Right atrium auricular region (tissue), 2 donors: Measurements from ENCODE around the gene OR2D2. TPM values are rescaled to one million over a fixed set of nuclear protein-coding genes. Genes with fewer than 3 reads are reported as not detected.

Experiments
- DNase-seq: peaks from one replicate; pipeline ENCODE4 v3.0.0-alpha.2; 2019; ENCODE audit warnings: low spot score
- H3K27ac ChIP-seq, 2 donors: fragments of 200-600 bp; sonication (generic); 1 replicate in 1 of 2; 2 replicates in 1 of 2; pipeline ENCODE4 v1.5.1; 2016 to 2019
- H3K27me3 ChIP-seq, 2 donors: fragments of 200-600 bp; sonication (generic); one replicate each; pipeline versions ENCODE4 v1.5.1 to v1.6.0; 2017 to 2019
- H3K36me3 ChIP-seq: fragments of 200-600 bp; sonication (generic); one replicate; pipeline ENCODE4 v1.5.1; 2016
- H3K4me1 ChIP-seq, 2 donors: fragments of 200-600 bp; sonication (generic); one replicate each; pipeline versions ENCODE4 v1.5.1 to v1.6.0; 2017 to 2019
- H3K4me3 ChIP-seq, 2 donors: fragments of 200-600 bp; sonication (generic); 1 replicate in 1 of 2; 2 replicates in 1 of 2; pipeline ENCODE4 v1.5.1; 2017 to 2019; ENCODE audit warnings: mild to moderate bottlenecking in 1 of 2, moderate library complexity in 1 of 2
- H3K9me3 ChIP-seq, 2 donors: fragments of 200-600 bp; sonication (generic); one replicate each; pipeline ENCODE4 v1.5.1; 2019
- CTCF ChIP-seq, 2 donors: fragments of 200-600 bp; sonication (generic); IDR thresholded peaks; one replicate each; pipeline ENCODE4 v1.5.1; 2019; ENCODE audit warnings: antibody characterized with exemption in 2 of 2
- total RNA-seq, 2 donors: library from RNA; depleted of rRNA; stranded (reverse); fragments of >200 nt; gene quantifications; one replicate each; pipeline ENCODE4 v1.1.0, GENCODE V29; 2016

OR2D2 gene
- total RNA-seq, 2 donors from 2014 or later, result not detected

GRCh38 chr11:6876914-6877313, 15.4 kb downstream of the OR2D2 start:
- no peaks in the 10 kb centered on the region for H3K4me1 ChIP-seq
- no peaks in the 10 kb centered on the region for H3K36me3 ChIP-seq

GRCh38 chr11:6876325-6876724, 16.0 kb downstream of the OR2D2 start, which contains the start of gene OR10A4:
Gene OR10A4, plus strand, starts transcription at chr11:6876625. Its CDS starts 23 bp downstream, at chr11:6876648.
- H3K4me3 ChIP-seq, result no peak within 1 kb of the TSS
- TF ChIP-seq CTCF (IDR thresholded peaks at IDR 0.05), result no peak
- H3K27me3 ChIP-seq, result no peaks in the 10 kb centered on the region
- no peak for DNase-seq
- H3K27ac ChIP-seq, result no peak within 1 kb of the TSS
- H3K9me3 ChIP-seq, result no peaks in the 10 kb centered on the region
- no peaks in the 10 kb centered on the region for H3K36me3 ChIP-seq
- H3K4me1 ChIP-seq, result no peaks in the 10 kb centered on the region

More at GRCh38 chr11:6876914-6877313, 15.4 kb downstream of the OR2D2 start:
- H3K27ac ChIP-seq, result no peak overlapping the region
- no peaks in the 10 kb centered on the region for H3K27me3 ChIP-seq
- H3K4me3 ChIP-seq, result no peak overlapping the region
- no peak for TF ChIP-seq CTCF (IDR thresholded peaks at IDR 0.05)
- H3K9me3 ChIP-seq, result no peaks in the 10 kb centered on the region
- no peak for DNase-seq

- no peak for DNase-seq
- Histone ChIP-seq H3K9me3 (no peaks in the 10 kb centered on the region), H3K4me1 (no peaks in the 10 kb centered on the region), H3K4me3 (no peak overlapping the region), H3K27ac (no peak overlapping the region), H3K27me3 (no peaks in the 10 kb centered on the region), H3K36me3 (no peaks in the 10 kb centered on the region)
- no peak for TF ChIP-seq CTCF (IDR thresholded peaks at IDR 0.05)
Observed at GRCh38 chr11:6875761-6876160, 16.5 kb downstream of the OR2D2 start.

GRCh38 chr11:6871278-6871677, 21.0 kb downstream of the OR2D2 start:
- Histone ChIP-seq H3K4me3 (no peak overlapping the region), H3K27me3 (no peaks in the 10 kb centered on the region), H3K9me3 (no peaks in the 10 kb centered on the region), H3K27ac (no peak overlapping the region), H3K4me1 (no peaks in the 10 kb centered on the region), H3K36me3 (no peaks in the 10 kb centered on the region)
- no peak for DNase-seq
- no peak for TF ChIP-seq CTCF (IDR thresholded peaks at IDR 0.05)

GRCh38 chr11:6864438-6864837, 27.9 kb downstream of the OR2D2 start:
- Histone ChIP-seq H3K4me1 (no peaks in the 10 kb centered on the region), H3K27me3 (no peaks in the 10 kb centered on the region), H3K27ac (no peak overlapping the region), H3K36me3 (no peaks in the 10 kb centered on the region), H3K4me3 (no peak overlapping the region), H3K9me3 (no peaks in the 10 kb centered on the region)
- DNase-seq, result no peak
- no peak for TF ChIP-seq CTCF (IDR thresholded peaks at IDR 0.05)

GRCh38 chr11:6862961-6863360, 29.3 kb downstream of the OR2D2 start, which contains the start of gene OR10A2:
Gene OR10A2, plus strand, starts transcription at chr11:6863057. Its CDS starts 6,698 bp downstream, at chr11:6869755.
- no peak for TF ChIP-seq CTCF (IDR thresholded peaks at IDR 0.05)
- Histone ChIP-seq H3K4me3 (no peak within 1 kb of the TSS), H3K36me3 (no peaks in the 10 kb centered on the region), H3K27me3 (no peaks in the 10 kb centered on the region), H3K27ac (no peak within 1 kb of the TSS), H3K4me1 (no peaks in the 10 kb centered on the region), H3K9me3 (no peaks in the 10 kb centered on the region)
- DNase-seq, result no peak
